ENCODE measurements around the gene HSD3B7. TPM values are rescaled to one million over a fixed set of nuclear protein-coding genes. Genes with fewer than 3 reads are reported as not detected.

HSD3B7 gene
- total RNA-seq, 1 donor from 2014 or later, result 22.9 TPM

DNA sequence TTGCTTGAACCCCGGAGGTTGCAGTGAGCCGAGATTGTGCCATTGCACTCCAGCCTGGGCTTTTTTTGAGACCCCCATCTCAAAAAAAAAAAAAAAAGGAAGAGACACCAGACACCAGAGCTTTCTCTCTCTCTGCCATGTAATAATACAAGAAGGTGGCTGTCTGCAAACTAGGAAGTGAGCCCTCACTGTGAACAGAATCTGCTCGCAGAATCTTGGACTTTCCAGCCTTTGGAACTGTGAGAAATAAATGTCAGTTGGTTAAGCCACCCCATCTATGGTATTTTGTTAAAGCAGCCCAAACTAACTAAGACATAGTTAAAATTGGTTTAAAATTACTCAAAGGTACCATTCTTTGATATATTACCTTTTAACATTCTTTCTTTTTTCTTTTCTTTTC, 35.5 kb downstream of the HSD3B7 start:
- no peak overlapping the region for H3K4me3 ChIP-seq (ENCODE audit: low read depth, low read length)
- TF ChIP-seq, protein P1, sequence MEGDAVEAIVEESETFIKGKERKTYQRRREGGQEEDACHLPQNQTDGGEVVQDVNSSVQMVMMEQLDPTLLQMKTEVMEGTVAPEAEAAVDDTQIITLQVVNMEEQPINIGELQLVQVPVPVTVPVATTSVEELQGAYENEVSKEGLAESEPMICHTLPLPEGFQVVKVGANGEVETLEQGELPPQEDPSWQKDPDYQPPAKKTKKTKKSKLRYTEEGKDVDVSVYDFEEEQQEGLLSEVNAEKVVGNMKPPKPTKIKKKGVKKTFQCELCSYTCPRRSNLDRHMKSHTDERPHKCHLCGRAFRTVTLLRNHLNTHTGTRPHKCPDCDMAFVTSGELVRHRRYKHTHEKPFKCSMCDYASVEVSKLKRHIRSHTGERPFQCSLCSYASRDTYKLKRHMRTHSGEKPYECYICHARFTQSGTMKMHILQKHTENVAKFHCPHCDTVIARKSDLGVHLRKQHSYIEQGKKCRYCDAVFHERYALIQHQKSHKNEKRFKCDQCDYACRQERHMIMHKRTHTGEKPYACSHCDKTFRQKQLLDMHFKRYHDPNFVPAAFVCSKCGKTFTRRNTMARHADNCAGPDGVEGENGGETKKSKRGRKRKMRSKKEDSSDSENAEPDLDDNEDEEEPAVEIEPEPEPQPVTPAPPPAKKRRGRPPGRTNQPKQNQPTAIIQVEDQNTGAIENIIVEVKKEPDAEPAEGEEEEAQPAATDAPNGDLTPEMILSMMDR (conservative IDR thresholded peaks at IDR 0.05; ENCODE audit: low read depth, low read length), result no peak
- no peak for DNase-seq (ENCODE audit: low read depth)

DNA sequence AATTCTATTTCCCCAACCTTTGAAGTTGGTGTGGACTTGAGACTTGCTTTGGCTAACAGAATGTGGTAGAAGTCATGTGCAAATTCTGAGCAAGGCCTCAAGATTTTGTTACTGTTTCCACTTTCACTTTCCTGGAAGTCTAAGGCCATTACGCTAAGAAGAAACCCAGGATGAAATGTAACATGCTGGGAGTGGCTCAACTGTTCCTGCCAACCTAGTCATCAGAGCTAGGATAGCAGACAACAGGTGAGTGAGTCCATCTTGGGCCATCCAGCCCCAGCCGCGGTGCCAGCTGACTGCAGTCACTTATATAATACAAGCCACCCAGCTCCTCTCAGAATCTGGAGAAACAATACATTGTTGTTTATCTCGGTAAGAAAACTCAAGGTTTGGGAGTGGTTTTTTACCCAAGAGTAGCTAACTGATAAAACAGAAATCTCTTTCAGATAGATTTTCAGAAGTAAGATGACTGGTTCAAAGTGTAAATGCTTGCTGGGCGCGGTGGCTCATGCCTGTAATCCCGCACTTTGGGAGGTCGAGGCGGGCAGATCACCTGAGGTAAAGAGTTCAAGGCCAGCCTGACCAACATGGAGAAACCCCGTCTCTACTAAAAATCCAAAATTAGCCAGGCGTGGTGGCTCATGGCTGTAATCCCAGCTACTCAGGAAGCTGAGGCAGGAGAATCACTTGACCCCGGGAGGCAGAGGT, 37.7 kb downstream of the HSD3B7 start:
- no peak for DNase-seq (ENCODE audit: low read depth)
- no peak overlapping the region for H3K4me3 ChIP-seq (ENCODE audit: low read depth, low read length)
- TF ChIP-seq, protein P1 (conservative IDR thresholded peaks at IDR 0.05; ENCODE audit: low read depth, low read length), result no peak

- DNase-seq (ENCODE audit: low read depth), result no peak
- H3K4me3 ChIP-seq (ENCODE audit: low read depth, low read length), result no peak overlapping the region
- TF ChIP-seq, protein P1 (conservative IDR thresholded peaks at IDR 0.05; ENCODE audit: low read depth, low read length), result no peak
Observed at GRCh38 chr16:31023252-31023602, 38.2 kb downstream of the HSD3B7 start.

DNA sequence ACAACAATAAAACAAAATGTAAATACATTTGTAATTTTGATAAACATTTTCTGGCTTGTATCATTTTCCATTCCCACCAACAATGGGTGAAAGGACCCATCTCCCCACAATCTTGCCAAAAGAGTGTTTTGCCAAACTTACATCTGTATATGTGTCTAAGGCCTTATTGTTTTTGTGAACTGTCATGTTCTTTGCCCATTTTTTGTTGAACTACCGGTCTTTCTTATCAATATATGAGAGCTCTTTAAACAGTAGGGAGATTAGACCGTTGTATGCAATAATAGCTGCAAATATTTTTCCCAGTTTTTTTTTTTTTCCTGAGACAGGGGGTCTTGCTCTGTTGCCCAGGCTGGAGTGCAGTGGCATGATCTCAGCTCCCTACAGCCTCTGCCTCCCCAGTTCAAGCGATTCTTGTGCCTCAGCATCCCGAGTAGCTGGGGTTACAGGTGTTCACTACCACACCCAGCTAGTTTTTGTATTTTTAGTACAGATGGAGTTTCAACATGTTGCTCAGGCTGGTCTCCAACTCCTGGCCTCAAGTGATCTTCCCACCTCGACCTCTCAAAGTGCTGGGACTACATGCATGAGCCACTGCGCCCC, 38.7 kb downstream of the HSD3B7 start:
- DNase-seq (ENCODE audit: low read depth), result no peak
- H3K4me3 ChIP-seq (ENCODE audit: low read depth, low read length), result no peak overlapping the region
- TF ChIP-seq, protein P1 (conservative IDR thresholded peaks at IDR 0.05; ENCODE audit: low read depth, low read length), result no peak

DNA sequence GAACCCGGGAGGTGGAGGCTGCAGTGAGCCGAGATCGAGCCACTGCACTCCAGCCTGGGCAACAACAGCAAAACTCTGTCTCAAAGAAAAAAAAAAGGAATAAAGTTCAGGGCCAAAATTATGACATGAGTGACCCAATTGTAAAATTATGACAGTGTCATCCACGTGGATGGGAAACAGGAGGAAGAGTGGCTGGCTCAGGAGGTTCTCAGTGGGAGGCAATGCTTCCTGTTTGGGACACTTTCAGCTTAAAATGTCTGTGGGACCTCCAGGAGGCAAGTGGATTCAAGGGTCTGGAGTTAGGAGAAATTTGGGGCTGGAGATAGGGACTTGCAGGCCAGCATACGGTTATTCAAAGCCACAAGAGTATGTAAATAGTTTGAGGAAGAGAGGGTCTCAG, 40.3 kb downstream of the HSD3B7 start:
- no peak overlapping the region for H3K4me3 ChIP-seq (ENCODE audit: low read depth, low read length)
- TF ChIP-seq, protein P1 (conservative IDR thresholded peaks at IDR 0.05; ENCODE audit: low read depth, low read length), result no peak
- DNase-seq (ENCODE audit: low read depth), result no peak

DNA sequence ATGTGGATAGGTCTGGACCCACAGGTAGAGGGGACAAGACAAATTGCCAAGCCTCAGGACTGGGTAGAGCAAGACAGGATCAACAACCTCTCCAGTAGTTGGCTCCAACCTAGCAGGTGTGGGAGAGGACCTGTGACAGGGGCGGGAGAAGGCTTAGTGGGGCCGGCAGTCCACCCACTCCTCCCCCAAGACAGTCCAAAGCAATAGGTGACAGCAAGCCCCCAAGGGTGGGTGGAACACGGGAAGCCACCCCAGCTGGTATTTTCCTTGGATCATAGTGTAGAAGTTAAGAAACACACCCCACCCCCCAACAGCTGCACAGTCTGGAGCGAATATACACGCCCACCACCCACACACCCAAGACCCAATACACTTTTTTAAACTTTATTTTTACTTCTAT, 44.3 kb downstream of the HSD3B7 start:
- TF ChIP-seq, protein P1 (conservative IDR thresholded peaks at IDR 0.05; ENCODE audit: low read depth, low read length), result no peak
- H3K4me3 ChIP-seq (ENCODE audit: low read depth, low read length), result no peak overlapping the region

GRCh38 chr16:31031276-31031675, 46.3 kb downstream of the HSD3B7 start:
- no peak overlapping the region for H3K4me3 ChIP-seq (ENCODE audit: low read depth, low read length)
- TF ChIP-seq, protein P1 (conservative IDR thresholded peaks at IDR 0.05; ENCODE audit: low read depth, low read length), result no peak
- no peak for DNase-seq (ENCODE audit: low read depth)

More for the DNA sequence above, 44.3 kb downstream of the HSD3B7 start:
- DNase-seq (ENCODE audit: low read depth), result no peak
